COLO668 (cell line): ENCODE results near the gene BANP.
"Not testable (repeated sequence)": the region's sequence is repeated elsewhere in the genome, so short reads cannot be mapped to it uniquely, and the experiment has no call there.

Experiments used
- DNase-seq: peaks from one replicate; lab custom pipeline; 2025; ENCODE audit not compliant: unreplicated experiment; lab: John Stamatoyannopoulos, UW

The BANP gene

DNA sequence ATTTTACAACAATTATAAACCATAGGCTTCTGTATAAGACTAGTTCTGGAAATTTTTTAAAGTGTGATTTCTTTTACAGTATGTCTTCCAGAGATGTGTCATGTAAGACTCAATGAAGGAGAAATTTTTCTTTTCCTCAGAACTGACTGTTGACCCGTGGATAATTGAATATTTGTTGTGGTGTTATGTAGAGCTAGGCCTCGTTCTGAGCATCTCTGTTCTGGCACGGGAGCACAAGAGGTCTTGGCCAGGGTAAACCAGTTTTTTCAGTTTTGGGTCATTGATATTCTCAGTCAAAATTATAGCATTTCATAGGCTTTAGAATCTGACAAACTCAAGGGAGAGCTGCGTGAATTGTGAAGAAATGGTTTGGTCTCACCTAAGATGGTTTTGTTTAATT, 39.0 kb downstream of the BANP start:
- DNase-seq: not testable (repeated sequence)

DNA sequence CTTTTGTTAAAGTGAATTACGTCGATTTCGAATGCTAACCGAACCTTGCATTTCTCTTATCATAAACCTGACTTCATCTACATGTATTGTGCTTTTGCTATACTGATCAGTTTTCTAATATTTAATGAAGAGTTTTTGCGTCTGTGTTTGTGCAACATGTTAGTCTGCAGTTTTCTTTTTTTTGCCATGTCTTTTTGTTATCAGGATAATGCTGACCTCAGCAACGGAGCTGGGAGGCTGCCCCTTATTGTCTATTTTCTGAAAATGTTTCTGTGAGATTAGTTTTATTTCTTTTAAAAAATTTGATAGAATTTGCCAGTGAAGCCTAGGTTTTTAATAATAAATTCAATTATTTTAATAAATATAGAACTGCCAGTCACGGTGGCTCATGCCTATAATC, 40.9 kb downstream of the BANP start:
- DNase-seq: not testable (repeated sequence)

DNA sequence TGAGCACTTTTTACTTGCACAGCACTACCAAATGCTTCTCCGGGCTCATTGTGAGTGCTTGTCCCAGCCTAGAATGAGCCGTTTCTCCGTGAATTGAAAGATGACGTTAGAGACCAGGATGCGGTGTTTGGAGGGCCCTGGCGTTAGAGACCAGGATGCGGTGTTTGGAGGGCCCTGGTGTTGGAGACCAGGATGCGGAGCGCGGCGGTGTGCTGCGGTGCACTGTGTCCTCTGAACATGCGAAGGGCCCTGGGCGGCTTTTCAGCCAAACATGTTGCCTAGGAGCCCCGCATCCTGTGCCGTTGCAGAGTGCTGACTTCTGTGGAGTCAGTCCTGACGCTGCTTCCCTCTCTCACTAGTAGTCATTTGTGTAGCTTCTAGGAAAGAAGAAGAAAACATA, 42.7 kb downstream of the BANP start:
- DNase-seq: no peak

DNA sequence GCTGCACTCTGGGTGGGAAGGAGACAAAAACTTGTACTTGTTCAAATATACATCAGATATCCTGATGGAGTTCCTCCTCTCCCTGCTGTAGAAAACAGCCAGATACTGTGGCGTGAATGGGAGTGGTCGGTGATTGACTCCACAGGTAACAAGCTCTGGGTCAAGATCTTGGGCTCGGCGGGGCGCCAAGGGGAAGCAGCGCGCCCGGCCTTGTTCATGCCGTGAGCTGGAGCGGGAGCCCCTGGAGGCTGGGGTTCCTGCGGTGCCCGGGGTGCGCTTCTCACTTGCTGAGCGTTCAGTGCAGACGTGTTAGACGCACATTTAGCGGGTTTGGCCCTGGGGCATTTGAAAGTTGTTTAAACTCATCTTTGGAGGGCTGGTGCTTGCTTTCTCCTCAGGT, 44.4 kb downstream of the BANP start:
- no peak for DNase-seq

DNA sequence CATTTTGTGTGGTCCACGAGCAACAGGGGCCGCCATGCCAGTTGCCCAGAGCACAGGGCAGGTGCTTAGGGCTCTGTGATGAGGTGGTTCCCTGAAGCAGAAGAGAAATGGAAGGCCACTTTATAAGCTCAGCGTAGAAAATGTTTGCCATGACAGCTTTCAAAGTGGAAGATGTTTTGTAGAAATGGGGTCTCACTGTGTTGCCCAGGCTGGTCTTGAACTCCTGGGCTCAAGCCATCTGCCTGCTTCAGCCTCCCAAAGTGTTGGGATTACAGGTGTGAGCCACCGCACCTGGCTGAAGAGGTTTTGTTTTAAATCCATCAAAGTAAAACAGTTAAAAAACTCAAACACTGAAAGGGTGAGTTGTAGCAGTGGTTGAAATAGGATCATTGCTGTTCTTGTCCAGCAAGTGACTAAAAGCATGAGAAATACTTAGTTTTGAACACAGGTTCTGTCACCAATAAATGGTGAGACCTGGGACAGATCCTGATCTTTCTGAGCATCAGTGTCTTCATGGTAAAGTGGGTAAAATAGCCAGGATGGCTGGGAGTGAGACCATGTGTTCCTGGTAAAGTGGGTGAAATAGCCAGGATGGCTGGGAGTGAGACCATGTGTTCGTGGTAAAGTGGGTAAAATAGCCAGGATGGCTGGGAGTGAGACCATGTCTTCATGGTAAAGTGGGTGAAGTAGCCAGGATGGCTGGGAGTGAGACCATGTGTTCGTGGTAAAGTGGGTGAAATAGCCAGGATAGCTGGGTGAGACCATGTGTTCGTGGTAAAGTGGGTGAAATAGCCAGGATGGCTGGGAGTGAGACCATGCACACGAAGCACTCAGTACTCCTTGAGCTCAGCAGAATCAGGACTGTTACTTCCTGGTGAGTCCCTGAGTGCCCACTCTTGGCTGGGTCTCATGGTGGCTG, 46.0 kb downstream of the BANP start:
- DNase-seq: no peak

DNA sequence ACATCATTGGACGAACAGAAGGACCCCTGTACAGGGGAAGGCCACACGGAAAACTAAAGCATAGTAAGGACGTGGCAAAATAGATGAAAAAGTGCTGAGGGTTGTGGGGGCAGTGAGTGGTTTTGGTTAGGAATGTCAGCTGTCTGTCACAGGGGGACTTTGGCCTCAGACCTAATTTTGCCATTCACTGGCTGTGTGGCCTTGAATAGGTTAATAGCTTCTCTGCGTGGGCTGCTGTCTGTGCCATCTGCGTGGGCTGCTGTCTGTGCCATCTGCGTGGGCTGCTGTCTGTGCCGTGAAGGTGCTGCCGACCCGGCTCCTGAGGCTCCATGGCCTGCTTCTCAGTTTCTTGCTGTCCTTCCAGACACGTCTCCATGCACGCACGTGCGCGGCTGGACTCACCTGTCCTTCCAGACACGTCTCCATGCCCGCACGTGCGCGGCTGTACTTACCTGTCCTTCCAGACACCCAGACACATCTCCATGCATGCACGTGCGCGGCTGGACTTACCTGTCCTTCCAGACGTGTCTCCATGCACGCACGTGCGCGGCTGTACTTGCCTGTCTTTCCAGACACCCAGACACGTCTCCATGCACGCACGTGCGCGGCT, 47.1 kb downstream of the BANP start:
- not testable (repeated sequence) for DNase-seq

DNA sequence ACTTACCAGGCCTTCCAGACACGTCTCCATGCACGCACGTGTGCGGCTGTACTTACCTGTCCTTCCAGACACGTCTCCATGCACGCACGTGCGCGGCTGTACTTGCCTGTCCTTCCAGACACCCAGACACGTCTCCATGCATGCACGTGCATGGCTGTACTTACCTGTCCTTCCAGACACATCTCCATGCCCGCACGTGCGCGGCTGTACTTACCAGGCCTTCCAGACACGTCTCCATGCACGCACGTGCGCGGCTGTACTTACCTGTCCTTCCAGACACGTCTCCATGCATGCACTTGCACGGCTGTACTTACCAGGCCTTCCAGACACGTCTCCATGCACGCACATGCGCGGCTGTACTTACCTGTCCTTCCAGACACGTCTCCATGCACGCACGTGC, 47.8 kb downstream of the BANP start:
- DNase-seq: not testable (repeated sequence)

DNA sequence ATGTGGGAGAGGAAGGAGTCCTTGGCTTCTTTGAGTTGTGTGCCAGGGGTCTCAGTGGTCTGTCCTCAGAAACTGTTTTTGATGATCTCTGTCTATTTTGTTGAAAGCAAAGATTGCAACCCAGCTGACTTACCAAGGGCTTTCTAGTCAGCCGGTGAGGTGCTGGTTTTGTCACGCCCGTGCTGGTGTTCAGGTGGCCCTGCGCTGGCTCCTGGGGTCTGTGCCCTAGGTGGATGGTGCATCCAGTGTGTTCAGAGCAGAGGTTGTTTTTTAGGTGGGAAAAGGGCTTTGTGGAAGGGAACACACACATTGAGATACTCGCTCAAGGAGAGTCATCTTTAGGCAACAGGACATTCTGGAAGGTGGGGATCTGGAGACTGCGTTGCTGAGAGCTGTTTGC, 51.0 kb downstream of the BANP start:
- DNase-seq: no peak

DNA sequence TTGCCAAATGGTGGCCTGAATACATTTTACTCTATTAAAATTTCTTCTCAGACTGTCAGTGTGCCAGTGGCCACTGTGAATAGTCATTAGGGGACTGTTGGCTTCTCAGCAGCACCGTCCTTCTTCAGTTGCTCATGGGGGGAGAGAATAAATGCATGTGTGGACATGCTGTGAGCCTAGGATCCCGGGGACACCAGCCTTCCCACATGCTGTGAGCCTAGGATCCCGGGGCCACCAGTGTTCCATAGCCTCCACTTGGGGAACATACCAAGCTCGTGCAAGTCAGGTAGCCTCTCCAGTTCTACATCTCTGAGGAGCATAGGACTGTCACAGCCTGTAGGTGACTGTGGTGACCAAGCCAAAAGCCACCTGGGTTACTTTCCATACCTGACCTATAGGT, 51.5 kb downstream of the BANP start:
- no peak for DNase-seq

DNA sequence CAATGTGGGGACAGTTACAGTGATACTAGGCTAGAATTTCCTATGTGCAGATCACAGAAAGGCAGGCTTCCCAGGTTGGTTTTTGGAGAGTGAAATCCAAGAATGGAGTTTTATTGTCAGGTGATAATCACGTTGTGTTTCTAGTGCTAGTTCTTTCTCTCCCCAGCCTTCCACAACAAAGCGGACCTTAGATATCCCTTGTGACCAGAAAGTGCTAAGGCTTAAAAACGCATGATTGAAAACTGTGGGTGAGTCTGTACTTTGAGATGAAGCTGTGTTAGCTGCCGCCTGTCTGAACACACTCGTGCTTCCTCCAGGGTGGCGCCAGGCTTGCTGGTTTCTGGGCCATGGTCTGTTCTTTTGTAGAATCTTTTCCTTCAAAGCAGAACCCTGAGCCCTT, 52.1 kb downstream of the BANP start:
- DNase-seq: no peak

DNA sequence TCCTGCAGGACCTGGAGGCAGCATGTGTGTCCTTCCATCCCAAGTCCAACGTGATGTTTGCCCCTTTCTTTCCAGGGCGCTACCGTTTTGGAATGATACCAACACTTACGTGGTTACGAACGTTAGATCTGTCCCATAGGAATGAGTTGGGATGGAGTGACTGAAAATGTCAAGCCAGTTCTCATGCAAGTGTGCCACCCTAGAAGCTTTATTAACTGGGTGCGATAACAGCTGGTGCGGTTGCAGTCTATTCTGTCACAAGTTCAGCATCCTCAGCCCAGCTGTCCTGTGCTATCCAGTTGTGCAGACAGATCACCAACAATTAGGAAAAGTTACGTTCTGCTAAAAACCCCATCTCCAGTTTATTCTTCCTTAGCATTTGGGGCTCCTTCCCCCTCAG, 52.5 kb downstream of the BANP start:
- DNase-seq: no peak

DNA sequence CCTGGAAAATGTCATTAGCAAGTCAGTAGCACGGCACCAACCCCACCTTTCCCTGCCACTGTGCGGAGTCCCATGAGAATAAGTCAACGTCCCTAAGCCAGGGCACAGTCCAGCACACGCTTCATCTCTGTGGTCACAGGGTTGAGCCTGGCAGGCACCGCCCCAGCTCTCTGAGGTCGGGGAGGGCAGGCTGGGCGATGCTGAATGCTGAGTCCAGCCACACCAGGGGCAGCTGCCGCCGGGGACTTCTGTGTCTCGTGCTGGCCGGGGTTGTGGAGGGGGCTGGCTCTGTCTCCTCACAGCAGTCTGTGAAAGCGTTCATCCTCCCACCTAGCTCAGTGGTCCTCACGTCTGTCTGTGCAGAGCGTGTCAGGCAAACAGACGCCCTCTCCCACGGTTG, 53.2 kb downstream of the BANP start:
- DNase-seq: no peak

DNA sequence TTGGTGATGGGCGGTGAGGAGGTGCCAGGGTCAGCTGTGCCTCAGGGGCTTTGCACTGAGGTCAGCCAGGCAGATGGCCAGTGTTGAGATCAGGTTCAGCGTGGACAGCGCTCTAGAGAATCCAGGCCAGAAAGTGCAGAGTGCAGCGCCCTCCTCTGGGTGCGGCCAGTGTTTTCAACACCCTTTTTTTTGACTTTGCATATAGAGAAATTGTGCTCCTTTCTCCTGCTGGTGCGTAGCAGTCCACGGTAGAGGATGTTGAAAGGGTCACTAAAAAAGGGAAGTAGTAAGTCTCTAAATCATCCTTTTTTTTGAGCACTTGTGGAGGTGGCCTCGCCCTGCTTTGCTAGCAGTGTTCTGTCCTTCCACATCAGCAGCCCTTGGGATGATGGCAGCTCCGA, 53.9 kb downstream of the BANP start:
- no peak for DNase-seq

DNA sequence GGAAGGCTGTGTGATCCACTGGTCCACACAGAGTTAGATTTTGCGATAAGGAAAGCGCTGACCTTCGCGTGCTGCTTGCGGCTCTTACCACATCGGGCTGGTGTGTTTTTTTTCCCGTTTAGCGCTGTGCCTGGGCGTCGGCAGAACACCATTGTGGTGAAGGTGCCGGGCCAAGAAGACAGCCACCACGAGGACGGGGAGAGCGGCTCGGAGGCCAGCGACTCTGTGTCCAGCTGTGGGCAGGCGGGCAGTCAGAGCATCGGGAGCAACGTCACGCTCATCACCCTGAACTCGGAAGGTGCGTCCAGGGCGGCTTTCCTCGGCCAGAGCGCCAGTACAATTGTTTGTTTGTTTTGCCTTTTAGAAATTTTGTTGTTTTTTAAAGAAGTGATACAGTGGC, 54.7 kb downstream of the BANP start:
- no peak for DNase-seq

DNA sequence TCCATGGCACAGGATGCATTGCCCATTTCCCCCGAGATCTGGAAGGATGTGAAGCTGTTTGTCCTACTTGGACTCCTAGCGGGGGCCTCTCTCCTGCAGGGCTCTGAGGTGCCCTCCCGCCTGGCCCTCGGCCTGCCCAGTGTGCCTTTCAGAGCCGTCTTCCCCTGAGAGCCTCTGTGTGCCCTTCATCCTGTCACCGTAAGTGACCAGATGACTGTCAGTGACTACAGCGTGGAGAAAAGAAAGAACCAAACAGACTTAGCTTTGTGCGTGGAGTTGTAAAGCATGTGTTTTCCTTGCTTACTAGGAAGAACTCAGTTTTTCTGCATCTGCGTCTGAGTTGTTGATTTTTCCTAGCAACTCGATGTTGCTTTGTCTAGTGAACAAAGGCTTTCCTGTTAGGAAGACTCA, 56.1 kb downstream of the BANP start:
- DNase-seq: no peak

DNA sequence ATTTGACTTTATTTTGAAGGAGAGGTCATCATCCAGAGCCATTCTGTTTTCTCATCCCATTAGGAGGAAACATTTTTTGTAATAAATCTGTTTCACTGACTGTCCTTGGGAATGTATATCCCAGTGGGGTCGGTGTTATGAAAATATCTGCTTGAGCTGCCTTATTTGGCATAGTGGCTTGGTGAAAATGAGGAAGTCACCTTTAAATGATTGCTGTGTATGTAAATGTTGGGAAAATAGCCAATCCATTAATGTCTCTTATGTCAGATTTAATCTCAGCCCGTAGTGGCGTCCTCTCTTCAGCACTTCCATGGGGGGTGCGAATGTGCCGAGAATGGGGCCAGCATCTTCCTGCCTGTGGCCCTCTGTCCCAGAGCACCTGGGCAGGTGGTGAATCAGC, 57.6 kb downstream of the BANP start:
- no peak for DNase-seq

DNA sequence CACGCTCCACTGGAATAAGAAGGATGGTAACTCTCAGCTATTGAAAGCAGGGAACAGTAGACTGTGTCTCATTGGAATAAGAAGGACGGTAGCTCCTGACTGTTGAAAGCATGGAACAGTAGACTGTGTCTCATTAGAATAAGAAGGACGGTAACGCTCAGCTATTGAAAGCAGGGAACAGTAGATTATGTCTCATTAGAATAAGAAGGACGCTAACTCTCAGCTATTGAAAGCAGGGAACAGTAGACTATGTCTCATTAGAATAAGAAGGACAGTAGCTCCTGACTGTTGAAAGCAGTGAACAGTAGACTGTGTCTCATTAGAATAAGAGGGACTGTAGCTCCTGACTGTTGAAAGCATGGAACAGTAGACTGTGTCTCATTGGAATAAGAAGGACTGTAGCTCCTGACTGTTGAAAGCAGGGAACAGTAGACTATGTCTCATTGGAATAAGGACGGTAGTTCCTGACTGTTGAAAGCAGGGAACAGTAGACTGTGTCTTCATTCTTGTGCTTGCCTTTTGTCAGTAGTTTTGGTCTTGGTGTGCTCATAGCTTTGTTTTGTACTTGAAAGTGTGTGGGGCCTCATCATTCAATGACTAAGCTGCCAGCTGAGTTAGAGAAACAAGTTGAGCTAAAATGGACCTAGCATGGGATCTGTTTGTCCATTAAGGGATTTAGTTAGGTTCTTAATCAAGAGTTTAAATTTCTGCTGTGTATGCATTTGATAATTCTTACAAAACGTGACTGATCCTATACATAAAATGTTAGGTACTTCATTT, 58.5 kb downstream of the BANP start:
- DNase-seq: no peak

DNA sequence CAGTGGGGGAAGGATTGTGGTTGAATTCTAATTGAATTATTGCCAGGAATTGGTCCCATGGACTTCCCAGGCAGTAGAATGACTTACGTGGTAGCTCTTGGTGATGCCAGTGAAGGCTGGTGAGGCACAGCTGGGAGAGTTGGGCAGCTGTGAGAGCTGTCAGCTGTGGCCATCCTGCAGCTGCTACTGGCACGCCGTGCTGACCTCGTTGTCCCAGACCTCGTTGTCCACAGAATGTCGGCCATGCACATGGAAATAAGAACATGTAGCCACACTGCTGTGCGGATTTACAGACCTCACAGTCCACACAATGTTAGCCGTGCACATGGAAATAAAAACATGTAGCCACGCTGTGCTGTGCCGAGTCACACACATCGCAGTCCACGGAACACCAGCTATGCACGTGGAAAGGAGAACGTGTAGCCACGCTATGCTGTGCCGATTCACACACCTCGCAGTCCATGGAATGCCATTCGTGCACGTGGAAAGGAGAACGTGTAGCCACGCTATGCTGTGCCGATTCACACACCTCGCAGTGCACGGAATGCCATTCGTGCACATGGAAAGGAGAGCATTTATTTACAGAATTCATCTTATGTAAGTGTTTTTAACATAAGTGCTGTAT, 59.2 kb downstream of the BANP start:
- no peak for DNase-seq

DNA sequence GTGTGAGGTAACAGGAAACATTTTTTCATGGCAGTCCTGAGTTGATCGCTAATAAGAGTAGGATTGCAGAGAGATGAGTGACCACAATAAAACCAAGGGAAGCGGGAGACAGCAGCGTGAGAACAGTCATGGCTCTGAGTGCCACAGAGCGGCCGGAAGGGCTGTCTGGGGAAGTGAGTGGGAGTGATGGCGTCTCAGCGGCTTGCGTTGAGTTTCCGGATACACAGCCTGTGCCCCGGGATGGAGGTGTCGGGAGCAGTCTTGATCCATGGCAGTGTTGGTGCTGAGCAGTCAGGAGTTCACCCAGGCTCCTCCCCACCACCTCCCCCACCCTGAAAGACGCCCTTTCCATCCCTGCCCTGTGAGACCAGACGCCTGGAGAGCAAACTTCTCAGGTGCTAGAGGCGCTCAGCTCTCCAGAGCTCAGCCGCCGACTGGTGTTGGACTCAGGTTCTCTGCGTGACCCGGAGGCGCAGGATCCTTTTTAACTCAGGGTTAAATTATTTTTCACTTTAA, 59.8 kb downstream of the BANP start:
- no peak for DNase-seq

DNA sequence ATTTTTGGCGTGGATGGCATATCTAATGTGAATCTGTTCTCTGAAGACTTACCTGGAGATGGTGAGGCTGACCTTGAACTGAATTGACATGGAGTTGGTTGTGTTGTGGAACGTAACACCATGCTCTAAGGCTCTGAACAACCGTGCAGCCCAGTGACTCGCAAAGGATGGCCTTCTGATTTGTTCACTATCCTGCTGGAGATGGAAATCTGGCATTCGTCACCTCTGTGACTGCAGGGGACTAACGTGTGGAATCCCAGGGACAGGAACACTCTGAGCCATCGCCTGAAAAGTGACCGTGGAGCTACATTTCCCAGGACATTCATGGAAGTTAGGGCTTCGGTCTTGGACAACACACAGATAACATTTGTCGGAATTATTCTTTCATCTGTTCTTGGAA, 61.1 kb downstream of the BANP start:
- no peak for DNase-seq

DNA sequence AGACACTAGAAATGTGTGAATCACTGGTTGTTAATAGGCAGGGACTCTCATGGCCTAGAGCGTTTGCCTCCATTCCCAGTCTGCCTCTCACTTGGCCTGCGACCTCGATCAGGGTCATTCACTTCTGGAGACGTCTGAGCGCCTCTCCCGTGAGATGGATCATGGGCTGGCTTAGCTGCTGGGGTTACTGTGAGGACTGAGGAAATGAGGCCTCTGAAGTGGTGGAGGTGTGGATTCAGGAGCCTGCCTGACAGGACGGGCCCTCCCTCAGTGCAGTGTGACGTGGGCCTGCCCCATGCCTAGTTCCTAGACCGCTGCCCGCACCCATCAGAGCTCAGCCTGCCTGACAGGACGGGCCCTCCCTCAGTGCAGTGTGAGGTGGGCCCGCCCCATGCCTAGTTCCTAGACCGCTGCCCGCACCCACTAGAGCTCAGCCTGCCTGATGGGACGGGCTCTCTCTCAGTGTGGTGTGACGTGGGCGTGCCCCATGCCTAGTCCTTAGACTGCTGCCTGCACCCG, 61.9 kb downstream of the BANP start:
- no peak for DNase-seq
